Endothelial cell of umbilical vein (primary cell): Measurements from ENCODE around the gene ZNF804A. TPM values are rescaled to one million over a fixed set of nuclear protein-coding genes. Genes with fewer than 3 reads are reported as not detected.

ENCODE experiments used
- BruUV-seq: library from RNA; stranded (reverse); fragments of 400-500 nt; replicated peaks from 2 replicates; lab custom pipeline; 2021; lab: Mats Ljungman, UMichigan
- CTCF ChIA-PET: fragments of 300-600, 350-600 bp; sonication (Branson Sonifier 250); formaldehyde crosslinking; loops from one replicate; lab custom pipeline; 2021; ENCODE audit warnings: antibody characterized with exemption, inconsistent platforms; lab: Charles Lee
- POLR2A ChIA-PET: fragments of 300-600, 350-600 bp; sonication (Branson Sonifier 250); formaldehyde crosslinking; loops from one replicate; lab custom pipeline; 2021; ENCODE audit warnings: antibody characterized with exemption, inconsistent platforms; lab: Charles Lee
- DNase-seq: peaks from one replicate; pipeline ENCODE4 v3.0.0-alpha.2; 2011; ENCODE audit warnings: low read depth, low spot score
- FAIRE-seq: peaks from 2 replicates; lab custom pipeline; 2011; peaks lifted over from hg19 to GRCh38; lab: Jason Lieb, UNC
- H2AFZ ChIP-seq: 2 replicates; pipeline ENCODE4 v1.6.0; 2012; ENCODE audit warnings: low read depth, low read length, control low read depth, inconsistent platforms
- H3K27ac ChIP-seq: 2 replicates; pipeline ENCODE4 v1.5.1; 2011; ENCODE audit warnings: low read depth, mild to moderate bottlenecking, control low read depth, low read length, moderate library complexity; ENCODE audit not compliant: insufficient read depth
- H3K27me3 ChIP-seq, 2 experiments: 2 replicates each; pipeline versions ENCODE4 v1.6.0 to v1.6.1; 2011; ENCODE audit warnings: low read length in 2 of 2, mixed read lengths in 1 of 2; ENCODE audit not compliant: control insufficient read depth in 2 of 2, insufficient read depth in 2 of 2
- H3K36me3 ChIP-seq, 2 experiments: 2 replicates in 1 of 2; 3 replicates in 1 of 2; pipeline ENCODE4 v1.5.1; 2011; ENCODE audit warnings: low read length in 2 of 2, mild to moderate bottlenecking in 1 of 2, moderate library complexity in 1 of 2; ENCODE audit not compliant: control insufficient read depth in 2 of 2, insufficient read depth in 2 of 2; ENCODE audit errors: extremely low read depth in 1 of 2
- H3K4me1 ChIP-seq: 3 replicates; pipeline ENCODE4 v1.5.1; 2011; ENCODE audit warnings: mild to moderate bottlenecking, low read length; ENCODE audit not compliant: control insufficient read depth, insufficient read depth; ENCODE audit errors: extremely low read depth
- H3K4me2 ChIP-seq: 2 replicates; pipeline ENCODE4 v1.6.1; 2011; ENCODE audit warnings: low read length, control low read depth, mixed read lengths; ENCODE audit not compliant: insufficient read depth
- H3K4me3 ChIP-seq, 3 experiments: fragments of 200-600 bp in 1 of 3; sonication (generic), shearing (Covaris generic) in 1 of 3; replicated peaks in 1 of 3; 2 replicates each; pipeline ENCODE4 v1.5.1; 2011 to 2016; ENCODE audit warnings: control low read depth in 3 of 3, low read length in 3 of 3, mild to moderate bottlenecking in 2 of 3, inconsistent platforms in 1 of 3, low read depth in 1 of 3, moderate library complexity in 1 of 3; ENCODE audit not compliant: insufficient read depth in 1 of 3
- H3K79me2 ChIP-seq: 2 replicates; pipeline ENCODE4 v1.6.0; 2012; ENCODE audit warnings: low read length, inconsistent platforms; ENCODE audit not compliant: control insufficient read depth, insufficient read depth
- H3K9ac ChIP-seq: replicated peaks from 2 replicates; pipeline ENCODE3; 2011; ENCODE audit warnings: low read length, control low read depth; ENCODE audit not compliant: insufficient read depth; ENCODE audit errors: extremely low read depth
- H3K9me1 ChIP-seq: replicated peaks from 3 replicates; pipeline ENCODE4 v1.6.0; 2011; ENCODE audit warnings: mild to moderate bottlenecking, low read length; ENCODE audit not compliant: control insufficient read depth, insufficient read depth; ENCODE audit errors: extremely low read depth
- H3K9me3 ChIP-seq: replicated peaks from 2 replicates; pipeline ENCODE4 v1.5.1; 2012; ENCODE audit warnings: low read length, inconsistent platforms; ENCODE audit not compliant: control insufficient read depth, insufficient read depth
- H4K20me1 ChIP-seq: replicated peaks from 2 replicates; pipeline ENCODE3; 2011; ENCODE audit warnings: mild to moderate bottlenecking, low read length; ENCODE audit not compliant: control insufficient read depth, insufficient read depth; ENCODE audit errors: extremely low read depth
- CTCF ChIP-seq, 2 donors: IDR thresholded peaks; 1 replicate in 1 of 2; 2 replicates in 1 of 2; pipeline ENCODE4 v1.5.1; 2011; ENCODE audit warnings: low read length in 2 of 2, mild to moderate bottlenecking in 2 of 2, moderate library complexity in 2 of 2, control low read depth in 1 of 2, inconsistent platforms in 1 of 2, low read depth in 1 of 2; ENCODE audit not compliant: insufficient read depth in 1 of 2; ENCODE audit errors: extremely low read depth in 1 of 2
- EZH2 ChIP-seq: IDR thresholded peaks from 2 replicates; pipeline ENCODE4 v1.6.1; 2012; ENCODE audit warnings: borderline replicate concordance, low read depth, mild to moderate bottlenecking, moderate library complexity, low read length, inconsistent platforms; ENCODE audit not compliant: severe bottlenecking
- FOS ChIP-seq: IDR thresholded peaks from 2 replicates; pipeline ENCODE4 v1.6.1; 2011; ENCODE audit warnings: mild to moderate bottlenecking, low read length, moderate library complexity, borderline replicate concordance; ENCODE audit not compliant: insufficient read depth
- GATA2 ChIP-seq: IDR thresholded peaks from 2 replicates; pipeline ENCODE4 v1.7.0; 2011; ENCODE audit warnings: low read depth, mild to moderate bottlenecking, moderate library complexity, mixed read lengths, low read length; ENCODE audit not compliant: insufficient read length, insufficient read depth
- JUN ChIP-seq: IDR thresholded peaks from 2 replicates; pipeline ENCODE4 v1.6.1; 2011; ENCODE audit warnings: borderline replicate concordance, low read depth; ENCODE audit not compliant: insufficient read length, insufficient read depth
- MYC ChIP-seq: IDR thresholded peaks from one replicate; pipeline ENCODE4 v1.6.1; 2011; ENCODE audit warnings: mild to moderate bottlenecking, low read depth, low read length
- POLR2A ChIP-seq: IDR thresholded peaks from 2 replicates; pipeline ENCODE4 v1.6.1; 2012; ENCODE audit warnings: low read depth, mild to moderate bottlenecking, control low read depth, low read length
- POLR2AphosphoS5 ChIP-seq: IDR thresholded peaks from 2 replicates; pipeline ENCODE4 v1.6.1; 2012; ENCODE audit warnings: low read depth, mild to moderate bottlenecking, control low read depth, low read length, moderate library complexity; ENCODE audit not compliant: insufficient read depth
- dilution Hi-C: fragments of 300-500 bp; cut with MboI; formaldehyde crosslinking; loops from one replicate; pipeline ENCODE4 v1.15.0; 2019; ENCODE audit warnings: low sequenced_read_pairs; ENCODE audit not compliant: extremely low pct_ligation_motif_present
- intact Hi-C: fragments of 100-400 bp; cut with micrococcal nuclease; formaldehyde crosslinking; loops from one replicate; pipeline ENCODE4 v1.10.0; 2022
- polyA plus RNA-seq, 4 experiments: library from polyadenylated mRNA; depleted of rRNA in 3 of 4; stranded (reverse) in 3 of 4; unstranded in 1 of 4; fragments of >200 nt; gene quantifications; 2 replicates each; pipeline versions ENCODE4 v1.2.1 to v1.2.3, GENCODE V29; 2011 to 2012; ENCODE audit warnings: missing spikeins in 1 of 4
- total RNA-seq: library from RNA; stranded (reverse); gene quantifications from 2 replicates; pipeline ENCODE4 v1.2.3, GENCODE V29; 2021
- TF ChIP-seq, protein P1 (sequence below): IDR thresholded peaks from 2 replicates; pipeline ENCODE4 v1.6.1; 2011; ENCODE audit not compliant: insufficient read depth, insufficient read length

The ZNF804A gene
- total and polyA plus RNA-seq, 2 donors (not counting 3 experiments of a cell fraction or from before 2014, with no cell fraction given), result 0.22 TPM; not detected in 1

DNA sequence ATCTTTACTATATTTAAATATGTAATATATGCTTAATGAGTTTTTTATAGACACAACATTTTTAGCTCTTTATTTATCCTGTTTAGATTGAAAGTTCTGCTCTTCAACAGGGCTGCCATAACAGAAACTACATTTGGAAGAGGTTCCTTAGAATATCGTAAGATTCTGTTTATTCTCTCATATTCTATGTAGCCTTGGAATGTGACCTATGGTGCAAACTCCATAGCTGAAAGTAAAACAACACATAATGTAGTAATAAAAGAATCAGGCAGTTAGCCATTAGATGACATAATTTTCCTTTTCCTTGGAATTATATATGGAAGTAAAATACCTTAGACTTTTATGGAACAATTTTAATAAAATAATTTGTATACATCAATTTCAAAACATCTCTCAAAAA is 91.3 kb downstream of the ZNF804A start:
- CTCF ChIA-PET, result no interaction called here
- TF ChIP-seq MYC (no peak), EZH2 (no peak), POLR2AphosphoS5 (no peak), POLR2A (no peak), CTCF (IDR thresholded peaks at IDR 0.05; ENCODE audit: extremely low read depth in 1 of 2, insufficient read depth in 1 of 2, low read depth in 1 of 2, low read length in 2 of 2) (no peak), FOS (no peak), JUN (no peak), GATA2 (no peak)
- TF ChIP-seq, protein P1, sequence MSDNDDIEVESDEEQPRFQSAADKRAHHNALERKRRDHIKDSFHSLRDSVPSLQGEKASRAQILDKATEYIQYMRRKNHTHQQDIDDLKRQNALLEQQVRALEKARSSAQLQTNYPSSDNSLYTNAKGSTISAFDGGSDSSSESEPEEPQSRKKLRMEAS, result no peak
- H3K9ac ChIP-seq, result no peak overlapping the region
- H3K27ac ChIP-seq, result no peak overlapping the region
- H3K27me3 ChIP-seq, result no peaks in the 10 kb centered on the region
- no peaks in the 10 kb centered on the region for H3K79me2 ChIP-seq
- no peaks in the 10 kb centered on the region for H3K4me1 ChIP-seq
- POLR2A ChIA-PET, result no interaction called here
- no peaks in the 10 kb centered on the region for H3K9me1 ChIP-seq
- intact Hi-C loops (no loop called here), dilution Hi-C loops (no loop called here)
- H4K20me1 ChIP-seq, result no peaks in the 10 kb centered on the region
- no peak overlapping the region for H2AFZ ChIP-seq
- no peak overlapping the region for H3K4me2 ChIP-seq
- BruUV-seq, result no TSS peak
- DNase-seq, result no peak
- no peak for FAIRE-seq
- no peak overlapping the region for H3K4me3 ChIP-seq
- no peaks in the 10 kb centered on the region for H3K9me3 ChIP-seq
- H3K36me3 ChIP-seq, result no peaks in the 10 kb centered on the region
